HEK293T (cell line): Measurements from ENCODE around the gene SP3.
A peak's percentile ranks its signal among the peaks of the same experiment; 100 is the strongest.

Experiments
- CTCF ChIA-PET: fragments of 350-600 bp; formaldehyde crosslinking; extraction: SDS; loops from one replicate; lab custom pipeline; 2021; ENCODE audit warnings: antibody characterized with exemption, inconsistent platforms; lab: Yijun Ruan, JAX
- POLR2A ChIA-PET: fragments of 350-600 bp; formaldehyde crosslinking; extraction: SDS; loops from one replicate; lab custom pipeline; 2020; ENCODE audit warnings: antibody characterized with exemption, inconsistent platforms; lab: Yijun Ruan, JAX
- DNase-seq: peaks from one replicate; pipeline ENCODE4 v3.0.0; 2012; ENCODE audit warnings: mixed read lengths; ENCODE audit errors: extremely low spot score
- ARNT ChIP-seq: fragments of 450-650 bp; IDR thresholded peaks from 2 replicates; pipeline ENCODE4 v1.6.1; 2017; ENCODE audit warnings: mild to moderate bottlenecking
- BHLHE40 ChIP-seq: fragments of 450-650 bp; IDR thresholded peaks from 2 replicates; pipeline ENCODE4 v1.6.1; 2016; ENCODE audit warnings: mild to moderate bottlenecking, moderate library complexity, borderline replicate concordance
- CTBP1 ChIP-seq: fragments of 450-650 bp; IDR thresholded peaks from 2 replicates; pipeline ENCODE4 v1.6.1; 2016; ENCODE audit warnings: borderline replicate concordance
- ELF4 ChIP-seq: fragments of 450-650 bp; IDR thresholded peaks from 2 replicates; pipeline ENCODE4 v1.6.1; 2017; ENCODE audit warnings: antibody characterized with exemption
- FOXA1 ChIP-seq: fragments of 450-650 bp; IDR thresholded peaks from 2 replicates; pipeline ENCODE4 v1.6.1; 2016; ENCODE audit warnings: mild to moderate bottlenecking
- FOXK2 ChIP-seq: fragments of 450-650 bp; IDR thresholded peaks from 2 replicates; pipeline ENCODE4 v1.6.1; 2016; ENCODE audit warnings: mild to moderate bottlenecking
- FOXM1 ChIP-seq: fragments of 450-650 bp; IDR thresholded peaks from 2 replicates; pipeline ENCODE4 v1.6.1; 2017; ENCODE audit warnings: mild to moderate bottlenecking, borderline replicate concordance
- HDGF ChIP-seq: fragments of 450-650 bp; IDR thresholded peaks from 2 replicates; pipeline ENCODE4 v1.6.1; 2017; ENCODE audit warnings: antibody characterized with exemption, borderline replicate concordance
- L3MBTL2 ChIP-seq: fragments of 450-650 bp; conservative IDR thresholded peaks from 2 replicates; pipeline ENCODE4 v1.6.1; 2016; ENCODE audit warnings: mild to moderate bottlenecking
- LEF1 ChIP-seq: fragments of 450-650 bp; IDR thresholded peaks from 2 replicates; pipeline ENCODE4 v1.6.1; 2017; ENCODE audit warnings: mild to moderate bottlenecking, borderline replicate concordance
- NFRKB ChIP-seq: fragments of 450-650 bp; IDR thresholded peaks from 2 replicates; pipeline ENCODE4 v1.6.1; 2016; ENCODE audit warnings: mild to moderate bottlenecking, moderate library complexity
- PKNOX1 ChIP-seq: fragments of 450-650 bp; IDR thresholded peaks from 2 replicates; pipeline ENCODE4 v1.6.1; 2016
- SP1 ChIP-seq: fragments of 450-650 bp; IDR thresholded peaks from 2 replicates; pipeline ENCODE4 v1.6.1; 2017
- SUZ12 ChIP-seq: fragments of 450-650 bp; IDR thresholded peaks from 2 replicates; pipeline ENCODE4 v1.6.1; 2016; ENCODE audit warnings: mild to moderate bottlenecking
- TARDBP ChIP-seq: fragments of 450-650 bp; IDR thresholded peaks from 2 replicates; pipeline ENCODE4 v1.6.1; 2016
- ZNF384 ChIP-seq: fragments of 450-650 bp; IDR thresholded peaks from 2 replicates; pipeline ENCODE4 v1.6.1; 2016

The SP3 gene

GRCh38 chr2:173884025-173884802 is 81.0 kb downstream of the SP3 start:
- peak; percentile 57 for DNase-seq
- no peak for TF ChIP-seq SUZ12
- 0 out of 2 replicates have a peak, but pooled peaks have one; percentile 16 for TF ChIP-seq ZNF384
- CTCF ChIA-PET = no interaction called here
- POLR2A ChIA-PET = no interaction called here

GRCh38 chr2:173881886-173882285 is 83.3 kb downstream of the SP3 start:
- ChIA-PET POLR2A (no interaction called here), CTCF (no interaction called here)
- TF ChIP-seq ELF4 = no peak
- no peak for TF ChIP-seq NFRKB
- no peak for DNase-seq

GRCh38 chr2:173881461-173881860 is 83.7 kb downstream of the SP3 start:
- DNase-seq = no peak
- ChIA-PET CTCF (no interaction called here), POLR2A (no interaction called here)
- TF ChIP-seq SP1 = no peak
- TF ChIP-seq FOXM1 = no peak
- no peak for TF ChIP-seq NFRKB
- TF ChIP-seq LEF1 = no peak
- TF ChIP-seq SUZ12 = no peak
- no peak for TF ChIP-seq FOXA1
- no peak for TF ChIP-seq L3MBTL2
- TF ChIP-seq CTBP1 = no peak
- TF ChIP-seq ZNF384 = no peak

- no peak for DNase-seq
- ChIA-PET POLR2A (no interaction called here), CTCF (no interaction called here)
- TF ChIP-seq SUZ12 = no peak
These were observed 84.6 kb downstream of the SP3 start for GRCh38 chr2:173880561-173880960.

- ChIA-PET CTCF (no interaction called here), POLR2A (no interaction called here)
- no peak for DNase-seq
- no peak for TF ChIP-seq CTBP1
These were observed 88.2 kb downstream of the SP3 start for GRCh38 chr2:173876833-173877413.

- CTCF ChIA-PET = no interaction called here
These were observed 90.3 kb downstream of the SP3 start for GRCh38 chr2:173874894-173875237.

GRCh38 chr2:173874003-173874893 is 90.9 kb downstream of the SP3 start:
- TF ChIP-seq PKNOX1 = no peak
- TF ChIP-seq BHLHE40 = no peak
- TF ChIP-seq NFRKB = no peak
- no peak for TF ChIP-seq L3MBTL2
- TF ChIP-seq CTBP1 = no peak
- no peak for TF ChIP-seq FOXK2
- no peak for TF ChIP-seq ARNT
- no peak for TF ChIP-seq FOXA1
- TF ChIP-seq TARDBP = no peak
- no peak for TF ChIP-seq SUZ12
- no peak for TF ChIP-seq FOXM1
- TF ChIP-seq ELF4 = no peak
- TF ChIP-seq ZNF384 = no peak
- TF ChIP-seq LEF1 = no peak
- TF ChIP-seq HDGF = no peak
- CTCF ChIA-PET = no interaction called here
- no peak for DNase-seq
- POLR2A ChIA-PET = no interaction called here

More at GRCh38 chr2:173874894-173875237, 90.3 kb downstream of the SP3 start:
- TF ChIP-seq ARNT (no peak), PKNOX1 (no peak), SUZ12 (no peak), FOXM1 (no peak), ELF4 (no peak), HDGF (no peak), SP1 (no peak), NFRKB (no peak), L3MBTL2 (no peak), LEF1 (no peak), FOXK2 (no peak), TARDBP (no peak), BHLHE40 (no peak), FOXA1 (no peak), ZNF384 (no peak), CTBP1 (no peak)
- POLR2A ChIA-PET = no interaction called here
- no peak for DNase-seq
